ENCODE measurements around the gene SMARCC1. TPM values are rescaled to one million over a fixed set of nuclear protein-coding genes. Genes with fewer than 3 reads are reported as not detected.
"Not testable (repeated sequence)": the region's sequence is repeated elsewhere in the genome, so short reads cannot be mapped to it uniquely, and the experiment has no call there.

Gene SMARCC1
- total RNA-seq, 1 experiment from 2014 or later, result 103 TPM

DNA sequence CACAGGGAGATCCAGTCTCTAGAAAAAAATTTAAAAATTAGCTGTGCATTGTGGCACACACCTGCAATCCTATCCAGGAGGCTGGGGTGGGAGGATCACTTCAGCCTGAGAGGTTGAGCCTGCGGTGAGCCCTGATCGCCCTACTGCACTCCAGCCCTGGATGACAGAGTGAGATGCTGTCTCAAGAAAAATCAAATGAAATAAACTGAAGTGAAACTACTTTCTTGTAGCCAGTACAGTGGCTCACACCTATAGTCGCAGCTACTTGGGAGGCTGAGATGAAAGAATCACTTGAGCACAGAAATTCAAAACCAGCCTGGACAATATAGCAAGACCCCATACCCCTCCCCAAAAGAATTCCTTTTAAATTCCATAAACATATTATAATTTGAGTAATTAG, 35.4 kb downstream of the SMARCC1 start:
- no peak for DNase-seq
- Histone ChIP-seq H3K27ac (no peak overlapping the region), H3K9me3 (replicated peaks) (no peaks in the 10 kb centered on the region), H3K36me3 (peaks cover 27% of the 10 kb centered on the region), H3K4me3 (no peak overlapping the region), H3K27me3 (no peaks in the 10 kb centered on the region), H3K4me1 (no peaks in the 10 kb centered on the region)

GRCh38 chr3:47743855-47744254, 37.8 kb downstream of the SMARCC1 start:
- no peak overlapping the region for H3K27ac ChIP-seq
- no peaks in the 10 kb centered on the region for H3K27me3 ChIP-seq
- DNase-seq, result no peak
- no peaks in the 10 kb centered on the region for H3K9me3 ChIP-seq (replicated peaks)
- H3K4me3 ChIP-seq, result no peak overlapping the region
- H3K4me1 ChIP-seq, result no peaks in the 10 kb centered on the region
- peaks cover 29% of the 10 kb centered on the region for H3K36me3 ChIP-seq

- peaks cover 29% of the 10 kb centered on the region for H3K36me3 ChIP-seq
- not testable (repeated sequence) for H3K27me3 ChIP-seq; H3K27ac ChIP-seq; H3K4me3 ChIP-seq; H3K9me3 ChIP-seq (replicated peaks); DNase-seq; H3K4me1 ChIP-seq
These were observed 38.3 kb downstream of the SMARCC1 start for GRCh38 chr3:47743352-47743751.

DNA sequence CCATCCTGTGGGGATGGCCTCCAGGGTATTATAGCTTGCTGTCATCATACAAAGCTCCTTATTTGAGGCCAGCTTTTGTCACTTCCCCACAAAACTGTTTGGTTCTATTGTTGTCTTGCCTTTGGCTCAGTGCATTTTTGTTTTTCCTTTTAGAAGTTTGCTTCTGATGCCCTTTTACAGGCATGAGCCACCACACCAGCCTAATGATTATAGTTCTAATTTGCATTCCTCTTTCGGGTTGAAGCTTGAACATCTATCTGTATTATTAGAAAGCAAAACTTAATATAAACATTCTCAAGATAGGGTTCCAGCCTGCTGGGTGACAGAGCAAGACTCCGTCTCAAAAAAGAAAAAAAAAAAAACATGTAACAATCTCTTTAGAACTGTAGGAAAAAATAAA, 39.8 kb downstream of the SMARCC1 start:
- Histone ChIP-seq H3K4me3 (no peak overlapping the region), H3K4me1 (no peaks in the 10 kb centered on the region), H3K36me3 (peaks cover 36% of the 10 kb centered on the region), H3K27me3 (no peaks in the 10 kb centered on the region), H3K27ac (no peak overlapping the region), H3K9me3 (replicated peaks) (no peaks in the 10 kb centered on the region)
- DNase-seq, result no peak

DNA sequence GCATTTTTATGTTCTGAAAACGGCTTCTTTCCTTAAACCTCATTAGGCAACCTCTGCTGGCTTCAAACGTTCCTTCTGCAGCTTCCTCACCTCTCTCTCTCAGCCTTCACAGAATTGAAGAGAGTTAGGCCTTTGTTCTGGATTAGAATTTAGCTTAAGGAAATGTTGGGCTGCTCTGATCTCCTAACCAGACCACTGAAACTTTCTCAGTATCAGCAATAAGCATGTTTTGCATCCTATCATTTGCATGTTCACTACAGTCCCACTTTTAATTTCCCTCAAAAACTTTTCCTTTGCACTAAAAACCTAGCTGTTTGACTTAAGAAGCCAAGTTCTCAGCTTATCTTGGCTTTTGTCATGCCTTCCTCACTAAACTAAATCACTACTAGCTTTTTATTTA, 49.5 kb downstream of the SMARCC1 start:
- peaks cover 71% of the 10 kb centered on the region for H3K36me3 ChIP-seq

DNA sequence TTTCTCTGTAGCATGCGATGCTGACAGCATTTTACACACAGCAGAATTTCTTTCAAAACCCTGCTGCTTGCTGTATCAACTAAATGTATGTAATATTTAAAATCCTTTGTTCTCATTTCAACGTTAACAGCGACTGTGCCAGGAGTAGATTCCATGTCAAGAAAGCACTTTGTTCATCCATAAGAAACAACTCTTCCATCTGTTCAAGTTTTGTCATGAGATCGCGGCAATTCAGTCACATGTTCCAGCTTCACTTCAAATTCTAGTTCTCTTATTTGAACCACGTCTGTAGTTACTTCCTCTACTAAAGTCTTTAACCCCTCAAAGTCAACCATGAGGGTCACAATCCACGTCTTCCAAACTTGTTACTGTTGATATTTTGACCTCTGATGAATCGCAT, 50.6 kb downstream of the SMARCC1 start:
- Histone ChIP-seq H3K36me3 (peaks cover 74% of the 10 kb centered on the region), H3K27ac (no peak overlapping the region), H3K4me1 (no peaks in the 10 kb centered on the region), H3K27me3 (no peaks in the 10 kb centered on the region), H3K4me3 (no peak overlapping the region), H3K9me3 (replicated peaks) (no peaks in the 10 kb centered on the region)
- DNase-seq, result no peak

More for the DNA sequence above, 49.5 kb downstream of the SMARCC1 start:
- H3K9me3 ChIP-seq (replicated peaks), result no peaks in the 10 kb centered on the region
- H3K4me3 ChIP-seq, result no peak overlapping the region
- H3K27ac ChIP-seq, result no peak overlapping the region
- H3K27me3 ChIP-seq, result no peaks in the 10 kb centered on the region
- DNase-seq, result no peak
- no peaks in the 10 kb centered on the region for H3K4me1 ChIP-seq

DNA sequence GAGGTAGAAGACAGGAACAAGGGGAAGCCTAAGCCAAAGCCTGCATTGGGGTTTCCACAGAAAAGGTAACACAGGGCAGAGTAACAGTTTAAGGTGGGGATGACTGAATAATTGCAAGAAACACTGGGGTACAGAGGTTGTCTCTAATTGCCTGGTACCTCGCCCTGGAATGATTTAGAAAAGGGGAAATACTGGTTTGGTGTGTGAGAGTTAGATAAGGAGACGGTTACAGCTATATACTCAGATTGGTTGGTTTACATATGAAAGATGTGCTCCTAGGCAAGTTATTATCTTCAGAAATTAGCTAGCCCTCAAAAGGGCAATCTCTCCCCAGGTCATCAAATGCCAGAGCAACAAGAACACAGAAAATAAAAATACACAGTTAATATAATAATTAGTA, 58.8 kb downstream of the SMARCC1 start:
- H3K27ac ChIP-seq, result no peak overlapping the region
- H3K4me1 ChIP-seq, result no peaks in the 10 kb centered on the region
- H3K27me3 ChIP-seq, result no peaks in the 10 kb centered on the region
- H3K4me3 ChIP-seq, result no peak overlapping the region
- peaks cover 63% of the 10 kb centered on the region for H3K36me3 ChIP-seq
- DNase-seq, result no peak
- no peaks in the 10 kb centered on the region for H3K9me3 ChIP-seq (replicated peaks)

DNA sequence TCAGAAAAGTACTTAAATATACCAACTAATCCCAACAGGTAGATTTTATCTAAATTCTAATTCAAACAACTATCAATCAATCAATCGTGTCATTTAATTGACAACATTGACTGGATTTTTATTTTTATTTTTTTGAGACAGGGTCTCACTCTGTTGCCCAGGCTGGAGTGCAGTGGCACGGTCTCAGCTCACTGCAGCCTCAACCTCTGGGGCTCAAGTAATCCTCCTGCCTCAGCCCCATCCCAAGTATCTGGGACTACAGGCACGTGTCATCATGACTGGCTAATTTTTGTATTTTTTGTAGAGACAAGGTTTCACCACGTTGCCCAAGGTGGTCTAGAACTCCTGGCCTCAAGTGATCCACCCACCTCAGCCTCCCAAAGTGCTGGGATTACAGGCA, 64.2 kb downstream of the SMARCC1 start:
- not testable (repeated sequence) for H3K27me3 ChIP-seq; H3K4me3 ChIP-seq; H3K4me1 ChIP-seq; H3K27ac ChIP-seq; H3K9me3 ChIP-seq (replicated peaks); DNase-seq
- peaks cover 78% of the 10 kb centered on the region for H3K36me3 ChIP-seq

GRCh38 chr3:47716656-47717055, 65.0 kb downstream of the SMARCC1 start:
- Histone ChIP-seq H3K9me3 (replicated peaks) (no peaks in the 10 kb centered on the region), H3K27ac (no peak overlapping the region), H3K4me3 (no peak overlapping the region), H3K4me1 (no peaks in the 10 kb centered on the region), H3K36me3 (peaks cover 86% of the 10 kb centered on the region), H3K27me3 (no peaks in the 10 kb centered on the region)
- no peak for DNase-seq

DNA sequence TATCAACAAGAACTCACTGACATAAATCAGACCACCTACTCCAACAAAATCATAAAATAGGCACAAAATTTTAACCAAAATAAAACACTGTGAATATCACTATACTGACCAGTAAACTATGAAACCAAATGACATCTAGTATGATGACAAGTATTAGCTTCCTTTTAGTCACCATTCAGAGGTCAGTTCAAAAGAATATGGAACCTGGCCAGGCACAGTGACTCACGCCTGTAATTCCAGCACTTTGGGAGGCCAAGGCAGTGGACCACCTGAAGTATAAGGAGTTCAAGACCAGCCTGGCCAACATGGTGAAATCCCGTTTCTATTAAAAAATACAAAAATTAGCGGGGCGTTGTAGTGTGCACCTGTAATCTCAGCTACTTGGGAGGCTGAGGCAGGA, 65.8 kb downstream of the SMARCC1 start:
- DNase-seq, result no peak
- Histone ChIP-seq H3K27me3 (no peaks in the 10 kb centered on the region), H3K9me3 (replicated peaks) (no peaks in the 10 kb centered on the region), H3K4me3 (no peak overlapping the region), H3K4me1 (no peaks in the 10 kb centered on the region), H3K36me3 (peaks cover 86% of the 10 kb centered on the region), H3K27ac (no peak overlapping the region)

DNA sequence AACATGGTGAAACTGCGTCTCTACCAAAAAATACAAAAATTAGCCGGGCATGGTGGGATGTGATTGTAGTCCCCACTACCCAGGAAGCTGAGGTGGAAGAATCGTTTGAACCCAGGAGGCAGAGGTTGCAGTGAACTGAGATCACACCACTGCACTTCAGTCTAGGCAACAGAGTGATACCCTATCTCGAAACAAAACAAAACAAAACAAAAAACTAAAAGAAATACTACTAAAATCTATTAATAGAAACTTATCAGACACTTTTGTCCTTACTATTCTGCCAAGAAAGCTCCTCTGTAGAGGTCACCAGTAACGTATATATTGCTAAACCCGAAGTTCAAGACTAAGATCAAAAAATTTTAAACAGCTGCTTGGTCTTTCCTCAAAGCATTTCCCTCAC, 67.1 kb downstream of the SMARCC1 start:
- no peak for DNase-seq
- Histone ChIP-seq H3K4me3 (no peak overlapping the region), H3K36me3 (peaks cover 88% of the 10 kb centered on the region), H3K27ac (no peak overlapping the region), H3K27me3 (no peaks in the 10 kb centered on the region), H3K9me3 (replicated peaks) (no peaks in the 10 kb centered on the region), H3K4me1 (no peaks in the 10 kb centered on the region)

GRCh38 chr3:47713655-47714054, 68.0 kb downstream of the SMARCC1 start:
- Histone ChIP-seq H3K4me1 (no peaks in the 10 kb centered on the region), H3K4me3 (no peak overlapping the region), H3K27ac (no peak overlapping the region), H3K9me3 (replicated peaks) (no peaks in the 10 kb centered on the region), H3K36me3 (peaks cover 88% of the 10 kb centered on the region), H3K27me3 (no peaks in the 10 kb centered on the region)
- DNase-seq, result no peak

DNA sequence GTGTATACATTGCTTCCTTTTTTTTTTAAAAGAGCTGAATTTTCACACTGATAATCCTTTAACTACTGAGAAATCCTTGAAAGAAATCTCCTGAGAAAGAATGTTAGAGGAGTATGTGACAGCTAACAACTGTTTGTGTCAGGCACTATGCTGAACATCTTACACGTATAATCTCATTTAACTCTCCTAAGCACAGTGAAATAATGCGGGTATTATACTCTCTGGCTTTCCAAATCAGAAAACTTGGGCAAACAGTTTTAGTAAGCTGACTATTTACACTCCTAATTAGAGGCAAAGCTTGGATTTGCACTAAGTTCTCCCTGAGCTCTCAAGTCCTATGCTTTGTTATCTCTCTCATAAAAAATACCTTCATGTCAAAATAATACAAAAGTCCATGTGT, 69.3 kb downstream of the SMARCC1 start:
- H3K36me3 ChIP-seq, result peaks cover 87% of the 10 kb centered on the region
- H3K4me3 ChIP-seq, result no peak overlapping the region
- DNase-seq, result no peak
- no peaks in the 10 kb centered on the region for H3K4me1 ChIP-seq
- H3K9me3 ChIP-seq (replicated peaks), result no peaks in the 10 kb centered on the region
- no peak overlapping the region for H3K27ac ChIP-seq
- no peaks in the 10 kb centered on the region for H3K27me3 ChIP-seq

DNA sequence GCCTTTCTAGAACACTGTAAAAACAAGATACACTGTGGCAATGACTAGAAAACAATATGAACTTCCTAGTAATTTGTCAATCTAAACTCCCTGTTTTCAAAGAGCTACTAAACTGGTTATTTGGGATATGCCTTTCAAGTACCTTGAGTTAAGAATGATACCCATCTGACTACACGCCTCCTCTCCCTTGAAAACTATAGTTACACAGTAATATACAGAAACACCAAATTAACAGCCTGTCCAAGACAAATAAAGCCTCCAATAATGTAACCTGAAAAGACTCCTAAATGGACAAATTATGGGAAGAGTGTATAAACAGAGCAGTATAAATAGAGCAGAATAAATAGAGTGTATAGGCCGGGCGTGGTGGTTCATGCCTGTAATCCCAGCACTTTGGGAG, 70.1 kb downstream of the SMARCC1 start:
- Histone ChIP-seq H3K4me1 (no peaks in the 10 kb centered on the region), H3K27ac (no peak overlapping the region), H3K27me3 (no peaks in the 10 kb centered on the region), H3K4me3 (no peak overlapping the region), H3K36me3 (peaks cover 87% of the 10 kb centered on the region), H3K9me3 (replicated peaks) (no peaks in the 10 kb centered on the region)
- DNase-seq, result no peak

DNA sequence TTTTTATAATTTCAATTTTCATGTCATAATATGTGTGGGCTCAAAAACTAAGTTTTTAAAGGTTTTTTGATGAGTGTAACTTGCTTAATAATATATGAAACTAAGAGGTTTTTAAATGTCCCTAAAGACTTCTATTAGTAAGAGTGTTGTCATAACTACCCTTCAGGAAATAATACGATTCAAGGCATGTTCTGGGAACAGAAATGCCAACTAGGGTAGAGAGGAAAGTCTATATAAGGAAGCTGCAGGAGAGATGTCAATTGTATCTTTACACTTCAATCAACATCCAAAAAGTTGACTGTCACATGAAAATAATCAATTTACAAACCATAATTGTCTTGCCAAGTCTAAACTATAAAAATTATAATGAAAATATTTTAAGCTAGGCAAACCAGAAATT, 76.3 kb downstream of the SMARCC1 start:
- no peaks in the 10 kb centered on the region for H3K9me3 ChIP-seq (replicated peaks)
- H3K27ac ChIP-seq, result no peak overlapping the region
- DNase-seq, result no peak
- H3K27me3 ChIP-seq, result no peaks in the 10 kb centered on the region
- no peaks in the 10 kb centered on the region for H3K4me1 ChIP-seq
- no peak overlapping the region for H3K4me3 ChIP-seq
- peaks cover 91% of the 10 kb centered on the region for H3K36me3 ChIP-seq

DNA sequence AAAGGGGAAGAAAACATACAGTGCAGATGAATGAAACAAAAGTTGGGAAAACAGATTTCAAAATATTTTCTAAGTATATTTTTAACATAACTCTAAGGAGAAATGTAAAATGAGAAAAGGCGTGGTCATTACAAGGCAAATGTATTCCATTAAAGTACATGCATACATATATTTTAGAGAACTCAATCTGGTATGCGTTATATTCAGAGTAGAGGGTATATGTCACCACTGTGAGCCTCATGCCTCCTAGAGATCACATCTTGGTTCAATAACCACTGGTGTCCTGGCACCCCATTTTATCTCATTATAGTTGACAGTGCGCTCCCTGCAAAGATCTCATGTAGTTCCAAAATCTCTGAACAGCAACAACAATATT, 77.5 kb downstream of the SMARCC1 start:
- no peak overlapping the region for H3K4me3 ChIP-seq
- H3K9me3 ChIP-seq (replicated peaks), result no peaks in the 10 kb centered on the region
- no peak for DNase-seq
- H3K27ac ChIP-seq, result no peak overlapping the region
- no peaks in the 10 kb centered on the region for H3K27me3 ChIP-seq
- no peaks in the 10 kb centered on the region for H3K4me1 ChIP-seq
- H3K36me3 ChIP-seq, result peaks cover 84% of the 10 kb centered on the region

DNA sequence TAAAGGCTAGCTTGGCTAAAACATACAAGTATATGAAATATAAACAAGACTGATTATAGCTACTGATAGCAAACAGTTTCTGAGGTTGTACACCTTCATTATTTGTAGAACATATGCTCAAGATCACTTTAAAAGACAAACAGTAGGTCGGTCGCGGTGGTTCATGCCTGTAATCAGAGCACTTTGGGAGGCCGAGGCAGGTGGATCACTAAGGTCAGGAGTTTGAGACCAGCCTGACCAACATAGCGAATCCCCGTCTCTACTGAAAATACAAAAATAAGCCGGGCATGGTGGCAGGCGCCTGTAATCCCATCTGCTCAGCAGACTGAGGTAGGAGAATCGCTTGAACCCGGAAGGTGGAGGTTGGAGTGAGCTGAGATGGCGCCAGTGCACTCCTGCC, 80.3 kb downstream of the SMARCC1 start:
- H3K4me3 ChIP-seq, result no peak overlapping the region
- no peaks in the 10 kb centered on the region for H3K27me3 ChIP-seq
- no peaks in the 10 kb centered on the region for H3K9me3 ChIP-seq (replicated peaks)
- H3K27ac ChIP-seq, result no peak overlapping the region
- peaks cover 76% of the 10 kb centered on the region for H3K36me3 ChIP-seq
- no peaks in the 10 kb centered on the region for H3K4me1 ChIP-seq
- DNase-seq, result no peak
